BJ (cell line): ENCODE results near the gene HEPN1. TPM values are rescaled to one million over a fixed set of nuclear protein-coding genes. Genes with fewer than 3 reads are reported as not detected.
A peak's percentile ranks its signal among the peaks of the same experiment; 100 is the strongest.

Experiments
- CTCF ChIA-PET: fragments of 350-600 bp; formaldehyde crosslinking; extraction: SDS; loops from one replicate; lab custom pipeline; 2021; ENCODE audit warnings: antibody characterized with exemption, inconsistent platforms; lab: Yijun Ruan, JAX
- POLR2A ChIA-PET: fragments of 300-600 bp; sonication (Branson Sonifier 250); formaldehyde crosslinking; extraction: SDS; loops from one replicate; lab custom pipeline; 2021; ENCODE audit warnings: antibody characterized with exemption; lab: Charles Lee
- DNase-seq: peaks from one replicate; pipeline ENCODE4 v3.0.0-alpha.2; 2011; ENCODE audit warnings: low read depth
- H3K27me3 ChIP-seq: 2 replicates; pipeline ENCODE4 v1.6.0; 2011; ENCODE audit warnings: low read length; ENCODE audit not compliant: control insufficient read depth, insufficient read depth
- H3K36me3 ChIP-seq: 2 replicates; pipeline ENCODE4 v1.5.1; 2011; ENCODE audit warnings: low read length; ENCODE audit not compliant: control insufficient read depth, insufficient read depth
- H3K4me3 ChIP-seq: 2 replicates; pipeline ENCODE4 v1.5.1; 2011; ENCODE audit warnings: low read depth, mild to moderate bottlenecking, control low read depth, low read length
- CTCF ChIP-seq: IDR thresholded peaks from 2 replicates; pipeline ENCODE4 v1.5.1; 2011; ENCODE audit warnings: low read depth, mild to moderate bottlenecking, control low read depth, inconsistent platforms, low read length, moderate library complexity; ENCODE audit not compliant: insufficient read depth
- polyA plus RNA-seq: library from polyadenylated mRNA; depleted of rRNA; stranded (reverse); fragments of >200 nt; gene quantifications from 2 replicates; pipeline ENCODE4 v1.2.3, GENCODE V29; 2011

HEPN1 gene
- polyA plus RNA-seq, 1 experiment = not detected

- peaks cover 10% of the 10 kb centered on the region for H3K27me3 ChIP-seq
- peak; percentile 58 for DNase-seq
- H3K4me3 ChIP-seq = peak overlapping the region; percentile 68
- H3K36me3 ChIP-seq = no peaks in the 10 kb centered on the region
- POLR2A ChIA-PET = interaction anchor here (0.6 to 0.7 kb wide), 2 partner anchors 22 to 60 kb away, joined by 3 read pairs; no protein-coding TSS in a partner anchor
- CTCF ChIA-PET = interaction anchor here (0.6 to 3.0 kb wide), 26 partner anchors 8 to 511 kb away, joined by 3 to 26 read pairs (median 6); partner anchors contain the start of genes CCDC15, HEPACAM, HEPN1 and MSANTD2
- peak; percentile 74 for TF ChIP-seq CTCF
Measured at GRCh38 chr11:124875943-124876817, 42.9 kb upstream of the HEPN1 start.

DNA sequence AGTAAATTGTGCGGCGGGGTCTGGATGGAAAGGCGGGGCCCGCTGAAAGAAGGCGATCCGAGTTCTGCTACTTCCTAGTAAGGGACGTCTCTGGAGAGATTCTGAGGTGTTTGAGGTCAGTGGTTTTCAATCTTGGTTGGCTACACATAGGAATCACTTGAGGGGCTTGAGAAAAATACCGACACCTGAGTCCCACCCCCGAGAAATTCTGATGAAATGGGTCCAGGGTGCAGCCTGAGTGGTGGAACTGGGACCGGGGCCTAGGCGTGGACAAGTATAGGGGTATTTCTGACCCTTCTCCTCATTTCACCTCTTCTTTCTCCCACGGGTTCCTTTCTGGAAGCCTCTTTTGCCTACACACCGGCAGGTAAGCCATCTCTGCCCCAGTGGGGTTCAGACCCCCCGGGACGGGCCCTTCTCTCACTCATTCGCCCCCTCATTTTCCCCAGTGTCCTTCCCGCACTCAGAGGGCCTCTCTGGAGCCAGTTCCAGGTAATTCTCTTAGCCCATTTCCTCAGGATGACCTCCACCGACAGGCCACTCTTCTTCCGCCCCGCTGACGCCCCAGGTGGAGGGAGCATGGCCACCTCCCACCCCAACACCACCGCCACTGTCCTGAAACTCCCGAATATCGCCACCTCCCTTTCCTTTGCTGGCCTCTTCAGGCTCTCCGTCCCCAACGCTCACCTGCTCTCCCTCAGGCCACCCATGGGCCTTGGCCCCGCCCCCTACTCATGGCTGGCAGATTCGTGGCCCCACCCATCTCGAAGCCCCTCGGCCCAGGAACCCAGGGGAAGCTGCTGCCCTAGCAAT is 42.0 kb upstream of the HEPN1 start:
- Histone ChIP-seq H3K4me3 (peak overlapping the region; percentile 68), H3K36me3 (no peaks in the 10 kb centered on the region), H3K27me3 (peaks cover 10% of the 10 kb centered on the region)
- POLR2A ChIA-PET = interaction anchor here (0.7 kb wide), 1 partner anchor 22 kb away, joined by 3 read pairs; no protein-coding TSS in a partner anchor
- DNase-seq = no peak
- CTCF ChIA-PET = interaction anchor here (0.6 to 3.0 kb wide), 28 partner anchors 7 to 510 kb away, joined by 3 to 26 read pairs (median 6); partner anchors contain the start of genes CCDC15, HEPACAM, HEPN1 and MSANTD2
- no peak for TF ChIP-seq CTCF

DNA sequence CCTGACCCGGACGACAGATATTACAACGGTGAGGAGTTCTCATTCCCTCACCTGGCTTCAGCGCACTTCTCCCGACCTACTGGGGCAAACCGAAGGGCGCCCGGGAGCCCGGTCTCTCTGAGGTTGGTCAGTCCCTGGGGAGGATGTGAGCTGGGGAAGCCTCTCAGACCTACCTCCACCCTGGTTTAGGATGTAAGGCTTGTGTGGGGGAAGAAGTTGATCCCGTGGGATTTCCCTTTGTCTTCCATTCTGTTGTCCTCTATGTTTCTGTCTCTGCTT is 41.5 kb upstream of the HEPN1 start:
- CTCF ChIA-PET = interaction anchor here (1.3 to 2.1 kb wide), 3 partner anchors 11 to 42 kb away, joined by 7 to 11 read pairs (median 7); partner anchors contain the start of gene HEPN1

GRCh38 chr11:124877910-124878758 is 40.9 kb upstream of the HEPN1 start:
- POLR2A ChIA-PET = no interaction called here
- Histone ChIP-seq H3K27me3 (no peaks in the 10 kb centered on the region; the same call in none of the 2 replicates), H3K4me3 (no peak overlapping the region), H3K36me3 (no peaks in the 10 kb centered on the region)
- CTCF ChIA-PET = interaction anchor here (1.2 to 1.6 kb wide), 3 partner anchors 10 to 75 kb away, joined by 7 to 11 read pairs (median 7); partner anchors contain the start of gene CCDC15
- TF ChIP-seq CTCF = no peak
- DNase-seq = no peak

More for the DNA sequence above, 41.5 kb upstream of the HEPN1 start:
- H3K27me3 ChIP-seq = peaks cover 4% of the 10 kb centered on the region
- H3K36me3 ChIP-seq = no peaks in the 10 kb centered on the region
- no peak for DNase-seq
- TF ChIP-seq CTCF = no peak
- POLR2A ChIA-PET = no interaction called here
- peak overlapping the region; percentile 68 for H3K4me3 ChIP-seq
